Panc1 (cell line): ENCODE data around the gene IFITM1.

Experiments used
- SIN3A ChIP-seq: IDR thresholded peaks from 2 replicates; pipeline ENCODE4 v1.6.1; 2012; ENCODE audit warnings: low read depth, mild to moderate bottlenecking, low read length, moderate library complexity, borderline replicate concordance; ENCODE audit not compliant: insufficient read depth
- TF ChIP-seq, protein P1 (sequence below): fragments of 450-650 bp; IDR thresholded peaks from 2 replicates; pipeline ENCODE4 v1.5.1; 2017; ENCODE audit warnings: mild to moderate bottlenecking
- TF ChIP-seq, protein P2 (sequence below), 2 experiments: IDR thresholded peaks; 2 replicates each; pipeline ENCODE4 v1.6.1; 2011 to 2012; ENCODE audit warnings: low read depth in 2 of 2, control low read depth in 1 of 2, low read length in 1 of 2, mild to moderate bottlenecking in 1 of 2, moderate library complexity in 1 of 2; ENCODE audit not compliant: insufficient read depth in 1 of 2

DNA sequence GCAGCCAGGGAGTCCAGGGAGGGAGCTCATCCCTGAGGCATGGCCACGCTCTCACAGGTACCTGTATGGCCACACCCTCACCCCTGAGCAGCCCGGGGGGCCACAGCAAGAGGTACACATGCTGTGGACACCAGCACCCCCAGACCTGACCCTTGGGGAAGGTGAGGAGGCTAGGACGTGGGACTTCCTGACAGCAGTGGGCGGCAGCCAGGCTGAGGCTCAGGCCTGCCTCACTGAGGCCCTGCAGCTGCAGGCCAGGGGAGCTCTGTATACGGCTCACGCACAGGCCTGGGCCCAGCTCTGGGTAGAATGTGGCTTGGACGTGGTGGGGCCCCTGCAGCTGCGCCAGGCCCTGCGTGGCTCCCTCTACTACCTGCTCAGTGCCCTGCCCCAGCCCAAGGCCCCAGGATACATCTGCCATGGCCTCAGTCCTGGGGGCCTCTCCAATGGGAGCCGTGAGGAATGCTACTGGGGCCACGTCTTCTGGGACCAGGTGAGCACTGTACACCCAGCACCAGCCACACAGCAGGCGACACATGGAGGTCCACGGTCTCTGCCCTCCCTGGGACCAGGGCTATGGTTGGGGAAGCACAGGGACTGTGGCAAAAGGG lies 23.1 kb upstream of the IFITM1 start:
- TF ChIP-seq, protein P1, sequence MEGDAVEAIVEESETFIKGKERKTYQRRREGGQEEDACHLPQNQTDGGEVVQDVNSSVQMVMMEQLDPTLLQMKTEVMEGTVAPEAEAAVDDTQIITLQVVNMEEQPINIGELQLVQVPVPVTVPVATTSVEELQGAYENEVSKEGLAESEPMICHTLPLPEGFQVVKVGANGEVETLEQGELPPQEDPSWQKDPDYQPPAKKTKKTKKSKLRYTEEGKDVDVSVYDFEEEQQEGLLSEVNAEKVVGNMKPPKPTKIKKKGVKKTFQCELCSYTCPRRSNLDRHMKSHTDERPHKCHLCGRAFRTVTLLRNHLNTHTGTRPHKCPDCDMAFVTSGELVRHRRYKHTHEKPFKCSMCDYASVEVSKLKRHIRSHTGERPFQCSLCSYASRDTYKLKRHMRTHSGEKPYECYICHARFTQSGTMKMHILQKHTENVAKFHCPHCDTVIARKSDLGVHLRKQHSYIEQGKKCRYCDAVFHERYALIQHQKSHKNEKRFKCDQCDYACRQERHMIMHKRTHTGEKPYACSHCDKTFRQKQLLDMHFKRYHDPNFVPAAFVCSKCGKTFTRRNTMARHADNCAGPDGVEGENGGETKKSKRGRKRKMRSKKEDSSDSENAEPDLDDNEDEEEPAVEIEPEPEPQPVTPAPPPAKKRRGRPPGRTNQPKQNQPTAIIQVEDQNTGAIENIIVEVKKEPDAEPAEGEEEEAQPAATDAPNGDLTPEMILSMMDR: no peak
- TF ChIP-seq SIN3A: no peak
- TF ChIP-seq, protein P2, sequence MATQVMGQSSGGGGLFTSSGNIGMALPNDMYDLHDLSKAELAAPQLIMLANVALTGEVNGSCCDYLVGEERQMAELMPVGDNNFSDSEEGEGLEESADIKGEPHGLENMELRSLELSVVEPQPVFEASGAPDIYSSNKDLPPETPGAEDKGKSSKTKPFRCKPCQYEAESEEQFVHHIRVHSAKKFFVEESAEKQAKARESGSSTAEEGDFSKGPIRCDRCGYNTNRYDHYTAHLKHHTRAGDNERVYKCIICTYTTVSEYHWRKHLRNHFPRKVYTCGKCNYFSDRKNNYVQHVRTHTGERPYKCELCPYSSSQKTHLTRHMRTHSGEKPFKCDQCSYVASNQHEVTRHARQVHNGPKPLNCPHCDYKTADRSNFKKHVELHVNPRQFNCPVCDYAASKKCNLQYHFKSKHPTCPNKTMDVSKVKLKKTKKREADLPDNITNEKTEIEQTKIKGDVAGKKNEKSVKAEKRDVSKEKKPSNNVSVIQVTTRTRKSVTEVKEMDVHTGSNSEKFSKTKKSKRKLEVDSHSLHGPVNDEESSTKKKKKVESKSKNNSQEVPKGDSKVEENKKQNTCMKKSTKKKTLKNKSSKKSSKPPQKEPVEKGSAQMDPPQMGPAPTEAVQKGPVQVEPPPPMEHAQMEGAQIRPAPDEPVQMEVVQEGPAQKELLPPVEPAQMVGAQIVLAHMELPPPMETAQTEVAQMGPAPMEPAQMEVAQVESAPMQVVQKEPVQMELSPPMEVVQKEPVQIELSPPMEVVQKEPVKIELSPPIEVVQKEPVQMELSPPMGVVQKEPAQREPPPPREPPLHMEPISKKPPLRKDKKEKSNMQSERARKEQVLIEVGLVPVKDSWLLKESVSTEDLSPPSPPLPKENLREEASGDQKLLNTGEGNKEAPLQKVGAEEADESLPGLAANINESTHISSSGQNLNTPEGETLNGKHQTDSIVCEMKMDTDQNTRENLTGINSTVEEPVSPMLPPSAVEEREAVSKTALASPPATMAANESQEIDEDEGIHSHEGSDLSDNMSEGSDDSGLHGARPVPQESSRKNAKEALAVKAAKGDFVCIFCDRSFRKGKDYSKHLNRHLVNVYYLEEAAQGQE (IDR thresholded peaks at IDR 0.05; ENCODE audit: insufficient read depth in 1 of 2, low read depth in 2 of 2, low read length in 1 of 2): no peak
